ENCODE results near the gene MCM5. TPM values are rescaled to one million over a fixed set of nuclear protein-coding genes. Genes with fewer than 3 reads are reported as not detected.
"Not testable (repeated sequence)": the region's sequence is repeated elsewhere in the genome, so short reads cannot be mapped to it uniquely, and the experiment has no call there.

Gene MCM5
- total RNA-seq, 1 donor from 2014 or later, result 34.4 TPM

DNA sequence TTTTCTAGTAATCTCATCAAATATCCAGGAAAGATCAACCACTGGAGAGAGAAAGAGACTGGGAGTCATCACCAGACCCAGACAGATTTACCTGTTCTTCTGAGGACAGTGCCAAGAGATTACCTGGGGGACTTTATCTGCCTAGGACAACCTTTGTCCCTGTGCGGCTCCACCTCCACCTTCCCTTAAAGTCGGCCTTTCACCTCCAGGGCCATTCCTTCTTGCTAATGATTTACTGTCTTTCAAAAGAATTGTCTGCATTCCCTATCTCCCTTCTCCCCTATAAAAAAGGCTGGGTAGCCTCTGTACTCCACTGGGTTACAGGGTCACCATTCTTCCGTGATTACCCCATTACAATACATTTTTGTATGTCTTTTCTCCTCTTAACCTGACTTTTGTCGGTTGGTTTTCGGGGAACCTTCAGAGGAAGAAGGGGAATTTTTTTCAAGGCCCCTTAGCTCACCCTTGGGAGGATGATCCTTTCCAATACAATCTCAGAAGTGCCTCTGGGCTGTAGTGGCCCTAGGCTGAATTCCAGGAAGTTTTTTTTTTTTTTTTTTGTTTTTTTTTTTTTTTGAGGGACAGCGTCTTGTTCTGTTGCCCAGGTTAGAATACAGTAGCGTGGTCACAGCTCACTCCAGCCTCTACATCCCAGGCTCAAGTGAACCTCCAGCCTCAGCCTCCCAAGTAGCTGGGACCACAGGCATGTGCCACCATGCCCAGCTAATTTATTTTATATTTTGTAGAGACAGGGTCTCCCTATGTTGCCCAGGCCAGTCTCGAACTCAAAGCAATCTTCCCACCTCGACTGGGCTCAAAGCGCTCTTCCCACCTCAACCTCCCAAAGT is 20.6 kb upstream of the MCM5 start:
- no peak for ATAC-seq

DNA sequence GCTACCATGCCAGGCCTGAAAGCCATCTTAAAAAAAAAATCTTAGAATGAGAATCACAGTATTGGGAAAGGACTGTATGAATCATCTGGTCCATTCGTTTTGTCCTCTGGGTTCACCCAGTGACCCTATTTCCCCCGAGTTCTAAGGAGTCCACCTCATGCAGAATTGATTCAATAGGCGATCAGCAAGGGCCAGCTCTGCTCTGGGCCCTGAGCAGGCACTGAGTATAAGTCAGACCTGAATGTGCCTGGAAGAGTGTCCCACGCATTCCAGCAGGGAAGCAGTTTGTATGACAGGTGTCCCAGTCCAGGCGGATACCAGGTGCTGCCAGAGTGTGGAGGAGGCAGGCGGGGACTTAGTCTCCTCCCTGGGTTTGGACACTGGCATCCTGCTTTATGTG is 19.9 kb upstream of the MCM5 start:
- no peak for ATAC-seq

DNA sequence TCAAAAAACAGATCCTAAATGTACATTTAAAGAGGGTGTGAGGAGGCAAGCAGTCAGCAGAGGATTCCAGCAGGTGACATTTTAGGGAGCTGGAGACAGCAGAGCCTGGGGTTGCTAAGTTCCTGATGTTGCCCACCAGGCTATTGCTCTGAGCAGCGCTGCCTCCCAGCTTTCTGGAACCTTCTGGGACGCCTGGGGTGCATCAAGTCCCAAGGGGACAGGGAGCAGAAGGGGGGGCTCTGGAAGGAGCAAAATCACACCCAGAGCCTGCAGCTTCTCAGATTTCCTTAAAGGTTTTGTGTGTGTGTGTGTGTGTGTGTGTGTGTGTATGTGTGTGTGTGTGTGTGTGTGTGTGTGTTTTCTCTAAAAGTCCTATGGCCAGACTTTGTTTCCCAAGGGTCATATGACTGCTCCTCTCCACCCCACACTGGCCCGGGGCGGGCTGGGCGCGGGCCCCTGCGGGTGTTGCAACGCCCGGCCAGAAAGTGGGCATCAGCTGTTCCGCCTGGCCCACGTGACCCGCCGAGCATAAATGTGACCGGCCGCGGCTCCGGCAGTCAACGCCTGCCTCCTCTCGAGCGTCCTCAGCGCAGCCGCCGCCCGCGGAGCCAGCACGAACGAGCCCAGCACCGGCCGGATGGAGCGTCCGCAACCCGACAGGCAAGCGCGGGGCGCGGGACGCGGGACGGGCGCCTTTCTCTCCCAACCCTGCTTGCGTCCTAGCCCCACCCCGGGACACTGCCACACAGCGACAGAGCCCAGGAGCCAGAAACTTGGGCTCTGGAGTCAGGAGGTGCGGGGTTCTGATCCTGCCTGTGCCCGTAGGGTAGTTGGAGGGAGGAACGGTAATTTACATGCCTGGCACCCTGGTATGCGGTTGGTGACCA is 19.2 kb upstream of the MCM5 start, which contains the start of gene HMOX1:
TSS of gene HMOX1 (plus strand) at position 560 of the 887 bp plus-strand sequence. CDS start at position 638, 78 bp downstream.
- peak; percentile 66 for ATAC-seq

DNA sequence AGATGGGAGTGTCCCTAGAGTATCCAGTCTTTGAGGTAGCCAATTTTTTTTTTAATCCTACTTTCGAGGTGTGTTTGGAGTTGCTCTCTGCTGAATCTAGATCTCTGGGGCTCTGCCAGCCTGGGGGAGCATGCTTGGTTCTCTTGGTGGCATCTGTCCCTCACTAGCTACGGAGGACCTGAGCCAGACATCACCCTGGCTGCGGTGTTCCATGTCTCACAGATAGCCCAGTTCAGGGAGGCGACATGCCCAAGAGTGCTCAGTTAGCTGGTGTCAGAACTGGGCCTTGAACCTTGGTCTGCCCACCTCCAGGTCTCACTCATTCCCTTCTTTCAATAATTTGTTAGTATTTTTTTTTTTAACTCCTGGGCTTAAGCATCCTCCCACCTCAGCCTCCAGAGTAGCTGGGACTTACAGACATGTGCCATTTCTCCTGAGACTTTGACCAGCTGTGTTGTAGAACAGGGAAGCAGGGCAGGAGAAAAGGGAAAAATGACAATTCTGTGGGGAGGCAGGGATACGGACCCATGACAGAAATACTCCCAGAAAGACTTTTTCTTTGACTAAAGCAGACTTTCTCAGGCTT is 18.4 kb upstream of the MCM5 start:
- ATAC-seq, result no peak

DNA sequence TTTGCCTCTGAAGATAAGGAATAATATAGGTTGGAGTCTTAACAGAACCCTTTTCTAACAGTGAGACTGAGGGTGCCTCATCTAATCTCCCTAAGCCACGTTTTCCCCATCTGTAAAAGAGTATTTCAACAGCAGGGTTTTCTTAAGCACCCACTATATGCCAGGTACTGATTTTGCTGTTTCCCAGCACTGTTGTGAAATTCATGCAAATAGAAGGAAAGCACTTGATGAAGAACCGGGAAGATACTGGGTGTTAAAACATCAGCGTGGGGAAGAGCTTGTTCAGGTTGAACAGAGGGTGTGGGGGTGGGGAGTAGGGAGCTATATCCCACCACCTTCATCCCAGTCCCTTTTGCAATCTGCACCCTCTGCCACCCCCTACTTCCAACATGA is 16.3 kb upstream of the MCM5 start:
- ATAC-seq, result no peak

DNA sequence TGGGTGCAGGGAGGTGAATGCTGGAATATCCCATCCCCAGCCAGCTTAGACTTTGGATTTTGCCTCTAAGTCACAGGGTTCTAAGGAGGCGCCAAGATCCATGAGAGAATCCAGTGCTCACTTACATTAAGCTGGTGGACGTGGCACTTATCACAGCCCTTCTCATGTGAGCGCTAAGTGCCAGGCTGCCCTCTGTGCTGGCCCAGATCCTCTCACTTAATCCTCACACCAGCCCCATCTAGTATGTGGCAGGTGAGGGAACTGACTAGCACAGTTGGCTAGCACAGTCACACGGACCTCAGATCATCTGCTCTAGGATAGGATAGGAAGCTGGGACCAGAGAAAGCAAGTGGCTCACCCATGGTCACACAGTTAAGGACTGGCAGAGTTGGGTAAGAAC is 15.4 kb upstream of the MCM5 start:
- no peak for ATAC-seq

DNA sequence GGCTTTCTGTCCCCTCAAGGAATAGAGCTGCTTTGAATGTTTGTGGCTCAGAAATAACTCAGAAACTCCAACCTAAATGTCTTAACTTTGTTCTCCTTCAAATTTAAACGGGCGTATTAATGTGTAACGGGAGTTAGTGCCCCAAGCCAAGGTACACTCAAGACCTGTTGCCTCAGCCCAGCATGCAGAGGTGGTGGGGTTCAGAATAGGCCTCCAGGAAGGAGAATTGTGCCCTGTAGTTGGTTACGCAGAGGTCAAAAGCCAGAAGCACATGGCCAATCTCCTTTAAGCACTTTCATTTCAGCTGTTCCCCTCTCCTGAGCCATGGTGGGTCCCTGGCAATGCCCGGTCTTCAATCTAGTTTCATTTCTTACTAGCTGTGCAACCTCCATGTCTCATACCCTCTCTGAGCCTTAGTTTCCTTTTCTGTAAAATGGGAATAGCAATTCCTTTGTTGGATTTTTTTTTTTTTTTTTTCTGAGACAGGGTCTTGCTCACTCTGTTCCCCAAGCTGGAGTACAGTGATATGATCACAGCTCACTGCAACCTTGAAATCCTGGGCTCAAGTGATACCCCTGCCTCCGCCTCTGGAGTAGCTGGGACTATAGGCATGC is 14.9 kb upstream of the MCM5 start:
- no peak for ATAC-seq

DNA sequence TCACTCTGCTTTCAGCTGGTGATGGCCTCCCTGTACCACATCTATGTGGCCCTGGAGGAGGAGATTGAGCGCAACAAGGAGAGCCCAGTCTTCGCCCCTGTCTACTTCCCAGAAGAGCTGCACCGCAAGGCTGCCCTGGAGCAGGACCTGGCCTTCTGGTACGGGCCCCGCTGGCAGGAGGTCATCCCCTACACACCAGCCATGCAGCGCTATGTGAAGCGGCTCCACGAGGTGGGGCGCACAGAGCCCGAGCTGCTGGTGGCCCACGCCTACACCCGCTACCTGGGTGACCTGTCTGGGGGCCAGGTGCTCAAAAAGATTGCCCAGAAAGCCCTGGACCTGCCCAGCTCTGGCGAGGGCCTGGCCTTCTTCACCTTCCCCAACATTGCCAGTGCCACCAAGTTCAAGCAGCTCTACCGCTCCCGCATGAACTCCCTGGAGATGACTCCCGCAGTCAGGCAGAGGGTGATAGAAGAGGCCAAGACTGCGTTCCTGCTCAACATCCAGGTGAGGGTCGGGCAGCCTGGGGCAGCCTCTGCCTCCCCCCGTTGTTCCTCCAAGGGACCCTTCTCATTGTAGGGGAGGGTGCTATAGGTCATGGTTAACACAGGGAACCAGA is 13.2 kb upstream of the MCM5 start:
- ATAC-seq, result peak; percentile 9

DNA sequence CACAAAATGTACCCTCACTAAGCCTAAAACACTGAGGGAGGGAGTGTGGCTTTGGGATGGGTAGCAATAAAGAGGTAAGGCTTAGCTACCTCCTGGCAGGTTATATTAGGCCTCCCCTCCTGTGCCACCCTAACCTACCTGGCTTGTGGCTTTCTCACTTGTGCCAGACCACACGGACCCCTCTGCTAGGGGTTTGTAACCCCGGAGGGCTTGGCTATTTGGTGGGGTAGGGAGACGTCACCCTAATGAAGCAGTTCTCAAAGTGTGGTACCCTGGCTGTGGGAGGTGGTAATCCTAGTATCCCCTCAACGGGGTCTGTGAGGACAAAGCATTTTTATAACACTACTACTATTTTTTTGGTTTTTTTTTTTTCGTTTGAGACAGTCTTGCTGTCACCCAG is 9.0 kb upstream of the MCM5 start:
- no peak for ATAC-seq

DNA sequence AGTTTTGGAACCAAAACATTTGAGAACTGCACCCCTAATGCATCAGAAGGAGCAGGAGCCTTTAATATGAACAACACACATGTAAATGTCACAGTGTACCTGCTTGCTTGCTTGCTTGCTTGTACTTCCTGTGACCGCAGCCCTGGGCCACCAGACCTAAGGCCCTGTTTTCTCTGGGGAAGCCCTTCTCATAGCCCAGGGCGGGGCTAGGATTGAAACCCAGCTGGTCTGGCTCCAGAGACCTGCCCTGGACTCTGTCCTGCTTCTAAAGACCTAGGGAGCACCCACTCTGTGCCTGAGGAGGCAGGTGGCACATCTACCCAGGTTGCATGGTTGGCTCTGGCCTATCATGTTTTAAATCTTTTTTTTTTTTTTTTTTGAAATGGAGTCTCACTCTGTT is 7.6 kb upstream of the MCM5 start:
- ATAC-seq, result peak; percentile 31

DNA sequence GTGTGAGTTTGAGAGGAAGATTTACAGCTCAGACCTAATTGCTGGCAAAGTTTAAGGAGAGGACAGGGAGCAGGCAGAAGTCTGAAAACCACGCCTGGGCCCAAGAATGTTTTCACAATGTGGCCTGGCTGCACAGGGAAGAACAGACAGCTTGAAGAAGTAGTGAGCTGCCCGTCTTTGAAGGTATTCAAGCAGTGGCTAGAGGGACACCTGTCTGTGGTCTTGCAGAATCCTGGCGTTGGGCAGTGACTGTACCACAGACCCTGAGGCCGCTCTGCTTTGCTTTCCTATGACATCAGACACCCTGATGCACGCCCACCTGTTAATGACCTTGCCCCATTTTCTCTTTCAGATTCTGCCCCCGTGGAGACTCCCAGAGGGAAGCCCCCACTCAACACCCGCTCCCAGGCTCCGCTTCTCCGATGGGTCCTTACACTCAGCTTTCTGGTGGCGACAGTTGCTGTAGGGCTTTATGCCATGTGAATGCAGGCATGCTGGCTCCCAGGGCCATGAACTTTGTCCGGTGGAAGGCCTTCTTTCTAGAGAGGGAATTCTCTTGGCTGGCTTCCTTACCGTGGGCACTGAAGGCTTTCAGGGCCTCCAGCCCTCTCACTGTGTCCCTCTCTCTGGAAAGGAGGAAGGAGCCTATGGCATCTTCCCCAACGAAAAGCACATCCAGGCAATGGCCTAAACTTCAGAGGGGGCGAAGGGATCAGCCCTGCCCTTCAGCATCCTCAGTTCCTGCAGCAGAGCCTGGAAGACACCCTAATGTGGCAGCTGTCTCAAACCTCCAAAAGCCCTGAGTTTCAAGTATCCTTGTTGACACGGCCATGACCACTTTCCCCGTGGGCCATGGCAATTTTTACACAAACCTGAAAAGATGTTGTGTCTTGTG is 6.6 kb upstream of the MCM5 start:
- ATAC-seq, result no peak

DNA sequence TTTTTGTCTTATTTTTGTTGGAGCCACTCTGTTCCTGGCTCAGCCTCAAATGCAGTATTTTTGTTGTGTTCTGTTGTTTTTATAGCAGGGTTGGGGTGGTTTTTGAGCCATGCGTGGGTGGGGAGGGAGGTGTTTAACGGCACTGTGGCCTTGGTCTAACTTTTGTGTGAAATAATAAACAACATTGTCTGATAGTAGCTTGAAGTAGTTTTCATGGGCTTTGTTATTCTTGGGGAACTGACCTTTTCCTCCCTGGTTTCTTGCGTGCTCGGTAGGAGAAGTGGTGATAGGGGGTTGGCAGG is 6.0 kb upstream of the MCM5 start:
- no peak for ATAC-seq

DNA sequence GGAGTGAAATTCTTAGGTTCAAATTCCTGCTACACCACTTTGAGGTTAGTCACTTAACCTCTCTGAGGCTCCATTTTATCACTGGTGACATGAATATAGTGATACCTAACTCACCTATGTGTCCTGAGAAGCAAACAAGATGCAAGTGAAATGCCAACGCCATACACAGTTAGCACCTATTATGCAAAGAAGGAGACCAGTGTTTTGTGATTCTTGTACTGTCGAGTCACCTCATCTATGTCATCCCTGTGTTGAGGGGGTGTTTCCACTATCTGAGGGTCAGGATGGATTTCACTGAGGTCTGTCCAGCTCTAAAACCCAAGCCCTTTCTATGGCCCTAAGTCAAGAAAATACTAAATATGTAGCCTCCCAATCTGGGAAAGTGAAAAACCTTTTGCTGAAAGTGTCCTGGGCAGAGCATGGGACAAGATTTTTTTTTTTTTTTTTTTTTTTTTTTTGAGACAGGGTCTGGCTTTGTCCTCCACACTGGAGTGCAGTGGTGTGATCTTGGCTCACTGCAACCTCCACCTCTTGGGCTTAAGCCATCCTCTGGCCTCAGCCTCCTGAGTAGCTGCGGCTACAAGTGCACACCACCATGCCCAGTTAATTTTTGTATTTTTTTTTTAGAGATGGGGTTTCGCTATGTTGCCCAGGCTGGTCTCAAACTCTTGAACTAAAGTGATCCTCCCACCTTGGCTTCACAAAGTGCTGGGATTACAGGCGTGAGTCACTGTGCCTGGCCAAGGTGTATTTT is 5.0 kb upstream of the MCM5 start:
- no peak for ATAC-seq

DNA sequence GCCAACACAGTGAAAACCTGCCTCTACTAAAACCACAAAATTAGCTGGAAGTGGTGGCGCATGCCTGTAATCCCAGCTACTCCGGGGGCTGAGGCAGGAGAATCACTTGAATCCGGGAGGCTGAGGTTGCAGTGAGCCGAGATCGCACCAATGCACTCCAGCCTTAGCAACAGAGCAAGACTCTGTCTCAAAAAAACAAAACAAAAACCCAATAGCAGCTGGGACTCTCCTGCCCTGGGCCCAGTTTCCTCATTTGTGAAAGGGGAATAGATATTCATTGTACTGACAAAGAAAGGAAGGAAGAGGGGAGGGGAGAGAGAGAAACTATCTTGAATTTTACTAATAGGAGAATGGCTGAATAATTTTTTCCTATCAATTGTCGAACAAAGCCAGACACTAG is 3.3 kb upstream of the MCM5 start:
- not testable (repeated sequence) for ATAC-seq

DNA sequence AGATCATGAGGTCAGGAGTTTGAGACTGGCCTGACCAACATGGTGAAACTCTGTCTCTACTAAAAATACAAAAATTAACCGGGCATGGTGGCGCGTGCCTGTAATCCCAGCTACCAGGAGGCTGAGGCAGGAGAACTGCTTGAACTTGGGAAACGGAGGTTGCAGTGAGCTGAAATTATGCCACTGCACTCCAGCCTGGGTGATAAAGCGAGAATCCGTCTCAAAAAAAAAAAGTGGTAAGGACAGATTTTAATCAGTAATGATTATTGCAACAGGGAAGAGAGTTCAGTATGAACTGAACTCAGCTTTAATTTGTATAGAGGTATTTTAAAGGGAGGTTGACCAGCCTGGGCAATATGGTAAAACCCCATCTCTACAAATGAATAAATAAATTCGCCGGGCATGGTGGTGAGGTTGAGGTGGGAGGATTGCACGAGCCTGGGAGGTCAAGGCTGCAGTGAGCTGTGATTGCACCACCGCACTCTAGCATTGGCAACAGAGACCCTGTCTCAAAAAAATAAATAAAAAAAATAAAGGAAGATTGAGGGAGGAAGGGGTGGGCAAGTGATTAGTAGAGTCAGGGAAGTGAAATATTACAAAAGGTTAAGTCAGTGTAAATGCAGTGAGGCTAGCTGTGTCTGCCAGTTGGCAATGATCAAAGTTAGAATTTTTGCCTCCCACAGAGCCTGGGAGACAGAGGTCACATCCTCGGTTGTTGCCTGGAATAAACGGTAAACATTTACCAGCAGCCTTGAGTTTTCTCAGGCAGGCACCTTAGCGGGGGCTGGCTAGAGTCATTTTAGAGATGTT is 2.6 kb upstream of the MCM5 start:
- no peak for ATAC-seq

DNA sequence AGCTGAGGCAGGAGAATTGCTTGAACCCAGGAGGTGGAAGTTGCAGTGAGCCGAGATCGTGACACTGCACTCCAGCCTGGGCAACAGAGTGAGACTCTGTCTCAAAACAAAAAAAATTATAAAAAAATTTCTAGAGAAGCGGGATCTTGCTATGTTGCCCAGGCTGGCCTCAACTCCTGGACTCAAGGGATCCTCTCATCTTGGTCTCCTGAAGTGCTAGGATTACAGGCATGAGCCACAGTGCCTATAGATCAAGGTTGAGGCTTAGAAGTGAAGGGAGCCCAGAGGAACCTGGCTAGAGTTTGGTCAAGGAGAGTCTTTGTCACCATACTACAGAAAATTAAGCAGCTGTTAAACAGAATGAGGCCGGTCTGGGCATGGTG is 1.4 kb upstream of the MCM5 start:
- no peak for ATAC-seq

DNA sequence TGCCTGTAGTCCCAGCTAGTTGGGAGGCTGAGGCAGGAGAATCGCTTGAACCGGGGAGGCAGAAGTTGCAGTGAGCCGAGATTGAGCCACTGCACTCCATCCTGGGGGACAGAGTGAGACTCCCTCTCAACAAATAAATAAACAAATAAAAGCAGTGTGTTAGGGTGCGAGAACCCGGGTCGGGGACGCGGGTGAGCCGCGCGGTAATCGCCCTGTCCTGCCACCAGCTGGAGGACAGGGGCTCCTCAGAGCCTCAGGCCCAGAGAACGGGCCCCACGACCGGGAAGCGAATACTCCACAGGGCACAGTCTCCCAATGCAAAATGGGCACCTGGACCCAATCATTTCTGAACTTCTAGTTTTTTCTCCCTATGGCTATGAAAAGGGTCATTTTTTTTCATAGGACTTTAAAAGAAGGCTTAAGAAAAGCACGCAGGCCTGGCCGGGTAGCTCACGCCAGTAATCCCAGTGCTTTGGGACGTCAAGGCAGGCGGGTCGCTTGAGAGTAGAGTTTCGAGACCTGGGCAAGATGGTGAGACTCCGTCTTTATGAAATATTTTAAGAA is 744 bp upstream of the MCM5 start:
- no peak for ATAC-seq

DNA sequence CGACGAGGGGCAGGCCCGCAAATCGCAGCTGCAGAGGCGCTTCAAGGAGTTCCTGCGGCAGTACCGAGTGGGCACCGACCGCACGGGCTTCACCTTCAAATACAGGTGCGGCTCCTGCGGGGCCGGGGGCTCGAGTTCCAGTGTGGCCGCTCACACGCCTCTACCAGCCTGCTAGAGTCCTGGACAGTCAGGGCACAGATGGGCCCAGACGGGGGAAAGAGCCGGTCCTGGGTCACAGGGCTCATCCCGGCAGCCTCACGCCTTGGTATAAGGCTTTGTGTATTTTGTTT is 506 bp downstream of the MCM5 start:
- ATAC-seq, result peak; percentile 12

DNA sequence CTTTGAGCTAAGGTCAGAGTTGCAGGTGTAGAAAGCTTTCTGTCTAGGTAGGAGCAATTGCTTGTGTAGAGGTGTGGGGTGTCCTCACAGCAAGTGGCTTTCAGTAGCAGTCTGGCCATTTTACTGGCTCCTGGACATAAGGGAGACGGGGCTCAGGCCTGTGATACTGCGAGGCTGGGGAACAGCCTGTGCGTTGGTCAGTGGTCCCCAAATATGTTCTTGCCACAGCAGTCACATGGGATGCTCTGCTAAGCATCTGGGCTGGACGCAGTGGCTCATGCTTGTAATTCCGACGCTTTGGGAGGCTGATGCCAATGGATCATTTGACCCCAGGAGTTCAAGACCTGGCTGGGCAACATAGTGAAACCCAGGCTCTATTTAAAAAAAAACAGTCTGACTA is 1.9 kb downstream of the MCM5 start:
- no peak for ATAC-seq

DNA sequence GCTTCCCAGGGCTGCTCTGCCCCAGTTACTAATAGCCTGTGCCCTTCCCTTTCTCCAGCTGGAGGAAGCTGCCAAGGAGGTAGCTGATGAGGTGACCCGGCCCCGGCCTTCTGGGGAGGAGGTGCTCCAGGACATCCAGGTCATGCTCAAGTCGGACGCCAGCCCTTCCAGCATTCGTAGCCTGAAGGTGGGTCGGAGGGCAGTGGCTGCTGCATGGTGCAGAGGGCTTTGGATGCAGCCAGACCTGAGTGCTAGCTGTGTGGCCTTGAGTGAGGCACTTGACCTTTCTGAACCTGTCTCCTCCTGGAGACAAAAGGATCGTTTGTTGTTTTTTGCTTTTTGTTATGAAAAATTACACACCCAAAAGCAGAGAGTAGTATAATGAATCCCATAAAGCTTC is 3.4 kb downstream of the MCM5 start:
- ATAC-seq, result no peak
